Right lobe of liver (tissue), 4 donors: Measurements from ENCODE around the gene KLF5.

ENCODE experiments used
- CTCF ChIP-seq, 4 donors: fragments of 200-600 bp in 3 of 4; fragments of 450-650 bp in 1 of 4; IDR thresholded peaks; one replicate each; pipeline versions ENCODE4 v1.5.1 to v1.8.0; 2016 to 2022; ENCODE audit warnings: antibody characterized with exemption in 4 of 4, mild to moderate bottlenecking in 2 of 4
- POLR2A ChIP-seq: fragments of 450-650 bp; IDR thresholded peaks from one replicate; pipeline ENCODE4 v1.6.1; 2017; ENCODE audit warnings: antibody characterized with exemption, mild to moderate bottlenecking
- donor health status: DM: no; HTN: no; CAD: no.
- donor health status: DM: no; HTN: no; CAD: no.
- donor health status: DM: no; HTN: yes; CAD: no.

DNA sequence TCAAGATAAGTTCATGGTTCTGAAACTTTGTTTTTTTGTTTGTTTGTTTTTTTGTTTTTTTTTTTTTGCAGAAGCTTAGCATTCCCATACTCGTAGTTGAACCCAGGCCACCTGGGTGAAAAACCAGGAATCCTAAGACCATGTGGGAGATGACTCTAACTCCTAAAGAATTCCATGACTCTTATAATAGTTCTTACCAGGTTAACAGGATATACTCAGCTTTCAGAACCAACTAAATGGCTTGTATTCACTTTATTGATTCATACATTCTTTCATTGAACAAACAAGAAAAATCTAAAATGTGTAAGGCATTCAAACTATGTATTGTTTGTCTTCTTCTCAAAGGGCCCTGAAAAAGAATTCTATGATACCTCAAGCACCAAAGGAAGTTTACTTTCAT, 40.5 kb upstream of the KLF5 start:
- TF ChIP-seq CTCF (IDR thresholded peaks at IDR 0.05) (no peak), POLR2A (no peak)
